GM23338 (cell line): ENCODE data around the gene CHST2. TPM values are rescaled to one million over a fixed set of nuclear protein-coding genes. Genes with fewer than 3 reads are reported as not detected.

Experiments
- ATAC-seq: fragments of 200-7000 bp; cut with Tn5 transposase; 3 replicates; pipeline ENCODE4 v1.9.1; 2020
- DNase-seq: peaks from one replicate; pipeline ENCODE4 v3.0.0-alpha.2; 2015; ENCODE audit warnings: low spot score
- H2AFZ ChIP-seq: fragments of 200-600 bp; sonication (generic); 2 replicates; pipeline ENCODE4 v1.8.0; 2016; ENCODE audit warnings: antibody characterized with exemption, mild to moderate bottlenecking, moderate library complexity
- H3F3A ChIP-seq: fragments of 200-600 bp; sonication (generic); replicated peaks from 2 replicates; pipeline ENCODE4 v1.8.0; 2017; ENCODE audit warnings: antibody characterized with exemption, mixed run types, low read depth
- H3K27ac ChIP-seq: fragments of 200-600 bp; sonication (generic); 2 replicates; pipeline ENCODE4 v1.6.1; 2016; ENCODE audit warnings: low read depth
- H3K27me3 ChIP-seq: fragments of 200-600 bp; sonication (generic); 2 replicates; pipeline ENCODE4 v1.8.0; 2016; ENCODE audit warnings: mild to moderate bottlenecking, mixed run types, moderate library complexity; ENCODE audit not compliant: insufficient read depth
- H3K36me3 ChIP-seq: fragments of 200-600 bp; sonication (generic); 2 replicates; pipeline ENCODE4 v1.8.0; 2016; ENCODE audit warnings: mild to moderate bottlenecking; ENCODE audit not compliant: insufficient read depth
- H3K4me1 ChIP-seq: fragments of 200-600 bp; sonication (generic); 2 replicates; pipeline ENCODE4 v1.8.0; 2016; ENCODE audit warnings: mild to moderate bottlenecking, moderate library complexity; ENCODE audit not compliant: insufficient read depth
- H3K4me2 ChIP-seq: fragments of 200-600 bp; sonication (generic); 2 replicates; pipeline ENCODE4 v1.7.1; 2017; ENCODE audit warnings: mixed run types
- H3K4me3 ChIP-seq: fragments of 200-600 bp; sonication (generic); 2 replicates; pipeline ENCODE4 v1.6.1; 2016; ENCODE audit warnings: mixed run types
- H3K79me2 ChIP-seq: fragments of 200-600 bp; sonication (generic); replicated peaks from 2 replicates; pipeline ENCODE4 v1.8.0; 2017; ENCODE audit warnings: mild to moderate bottlenecking; ENCODE audit not compliant: insufficient read depth
- H3K9me2 ChIP-seq: fragments of 200-600 bp; sonication (generic); 2 replicates; pipeline ENCODE4 v1.8.0; 2017; ENCODE audit not compliant: insufficient read depth
- H4K20me1 ChIP-seq: fragments of 200-600 bp; sonication (generic); replicated peaks from 2 replicates; pipeline ENCODE4 v1.8.0; 2017; ENCODE audit warnings: mild to moderate bottlenecking; ENCODE audit not compliant: insufficient read depth
- H3K27ac Mint-ChIP-seq: 2 replicates; pipeline ENCODE4 v1.8.0; 2020; ENCODE audit warnings: inconsistent platforms, mild to moderate bottlenecking, moderate library complexity, mixed read lengths
- H3K27me3 Mint-ChIP-seq: 3 replicates; pipeline ENCODE4 v1.8.0; 2022; ENCODE audit warnings: low read depth, mild to moderate bottlenecking, moderate library complexity, mixed read lengths, inconsistent platforms; ENCODE audit not compliant: insufficient read depth, poor library complexity
- H3K36me3 Mint-ChIP-seq: 3 replicates; pipeline ENCODE4 v1.8.0; 2021; ENCODE audit warnings: low read depth, mild to moderate bottlenecking, inconsistent platforms, moderate library complexity, mixed read lengths
- H3K4me1 Mint-ChIP-seq: 3 replicates; pipeline ENCODE4 v1.8.0; 2020; ENCODE audit warnings: mild to moderate bottlenecking, inconsistent platforms, mixed read lengths
- H3K4me3 Mint-ChIP-seq: 3 replicates; pipeline ENCODE4 v1.8.0; 2021; ENCODE audit warnings: moderate library complexity, mild to moderate bottlenecking, inconsistent platforms, mixed read lengths
- H3K9me3 Mint-ChIP-seq: 3 replicates; pipeline ENCODE4 v1.8.0; 2020; ENCODE audit warnings: moderate library complexity, mild to moderate bottlenecking, inconsistent platforms, mixed read lengths
- CREB1 ChIP-seq: fragments of 250-450 bp; sonication (Bioruptor Pico); IDR thresholded peaks from 2 replicates; pipeline ENCODE4 v1.5.0; 2020; ENCODE audit warnings: low read depth, mild to moderate bottlenecking, moderate library complexity
- EZH2 ChIP-seq: fragments of 200-600 bp; sonication (generic); IDR thresholded peaks from one replicate; pipeline ENCODE4 v1.8.0; 2017; ENCODE audit warnings: antibody characterized with exemption, mild to moderate bottlenecking, low read depth; ENCODE audit not compliant: unreplicated experiment
- EZH2phosphoT487 ChIP-seq: fragments of 200-600 bp; sonication (generic); IDR thresholded peaks from one replicate; pipeline ENCODE4 v1.8.1; 2018; ENCODE audit warnings: antibody characterized with exemption; ENCODE audit not compliant: unreplicated experiment
- NANOG ChIP-seq: IDR thresholded peaks from 2 replicates; pipeline ENCODE4 v1.6.1; 2016; ENCODE audit warnings: antibody characterized with exemption, borderline replicate concordance
- POLR2AphosphoS5 ChIP-seq: IDR thresholded peaks from 2 replicates; pipeline ENCODE4 v1.6.1; 2016; ENCODE audit warnings: antibody characterized with exemption, low read depth
- STAT1 ChIP-seq: IDR thresholded peaks from one replicate; pipeline ENCODE4 v1.6.1; 2016; ENCODE audit warnings: antibody characterized with exemption; ENCODE audit not compliant: unreplicated experiment
- ZNF114 ChIP-seq: fragments of 250-450 bp; sonication (Bioruptor Pico); IDR thresholded peaks from 2 replicates; pipeline ENCODE4 v1.5.0; 2020; ENCODE audit warnings: mild to moderate bottlenecking, moderate library complexity
- ZNF331 ChIP-seq: fragments of 250-450 bp; sonication (Bioruptor Pico); IDR thresholded peaks from 2 replicates; pipeline ENCODE4 v1.5.0; 2020; ENCODE audit warnings: low read depth, mild to moderate bottlenecking, moderate library complexity
- polyA plus RNA-seq: library from polyadenylated mRNA; unstranded; fragments of >200 nt; fragmentation: Nextera tagmentation; extraction: Ambion mirVana; gene quantifications from 2 replicates; pipeline ENCODE4 v1.2.1, GENCODE V29; 2016
- total RNA-seq: library from RNA; depleted of rRNA; stranded (reverse); fragments of >200 nt; shearing (Covaris generic); gene quantifications from 2 replicates; pipeline ENCODE4 v1.2.3, GENCODE V29; 2014
- TF ChIP-seq, protein P1 (sequence below): IDR thresholded peaks from one replicate; pipeline ENCODE4 v1.6.1; 2018; ENCODE audit warnings: antibody characterized with exemption; ENCODE audit not compliant: unreplicated experiment
- TF ChIP-seq, protein P2 (sequence below), 2 experiments: fragments of 200-600 bp in 1 of 2; sonication (generic) in 1 of 2; conservative IDR thresholded peaks; 2 replicates each; pipeline versions ENCODE4 v1.5.1 to v1.6.1; 2016 to 2017; ENCODE audit warnings: antibody characterized with exemption in 2 of 2, low read depth in 2 of 2, mild to moderate bottlenecking in 2 of 2, moderate library complexity in 1 of 2

CHST2 gene
- total and polyA plus RNA-seq, 2 experiments from 2014 or later = 4.1 to 28.3 TPM

DNA sequence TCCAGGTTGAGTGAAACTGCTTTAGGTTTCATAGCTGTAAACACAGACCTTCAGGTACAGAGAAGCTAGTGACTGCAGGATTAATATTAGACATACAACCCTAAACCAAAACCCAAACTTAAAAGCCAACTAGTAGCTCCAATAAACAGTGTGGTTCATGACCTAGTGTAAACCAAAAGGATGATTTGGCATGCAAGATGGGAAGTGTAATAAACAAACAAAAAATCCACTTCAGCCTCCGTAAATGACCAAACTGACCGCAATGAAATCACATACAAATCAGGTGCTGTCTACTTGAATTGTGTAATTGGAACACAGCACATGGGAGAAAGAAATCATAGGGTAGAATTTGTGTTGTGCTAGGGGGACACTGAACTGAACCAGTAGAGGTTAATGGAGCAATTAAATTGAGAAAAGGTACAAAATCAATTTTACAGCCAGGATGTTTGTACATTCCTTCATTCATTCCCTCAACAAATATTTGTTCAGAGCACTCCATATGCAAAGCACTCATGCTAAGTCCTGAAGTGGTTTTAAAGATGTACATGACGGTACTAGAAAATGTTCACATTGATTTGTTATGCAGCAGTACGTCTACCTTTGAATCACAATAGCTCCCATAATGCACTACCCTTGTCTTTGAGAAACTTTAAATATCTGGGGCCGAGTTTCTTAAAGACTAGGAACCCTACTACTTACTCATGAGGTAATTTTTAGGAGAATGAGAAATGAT lies 21.4 kb upstream of the CHST2 start:
- Histone ChIP-seq H3K4me3 (no peak overlapping the region), H3K9me2 (no peaks in the 10 kb centered on the region), H3K27me3 (no peaks in the 10 kb centered on the region), H3F3A (no peaks in the 10 kb centered on the region), H3K4me1 (no peaks in the 10 kb centered on the region), H3K27ac (no peak overlapping the region), H3K4me2 (no peak overlapping the region), H2AFZ (no peak overlapping the region), H3K79me2 (no peaks in the 10 kb centered on the region), H4K20me1 (no peaks in the 10 kb centered on the region), H3K36me3 (no peaks in the 10 kb centered on the region)
- no peak overlapping the region for H3K4me3 Mint-ChIP-seq
- H3K4me1 Mint-ChIP-seq = peaks cover 3% of the 10 kb centered on the region; the same call in 1 of the 3 replicates
- peaks cover 33% of the 10 kb centered on the region for H3K9me3 Mint-ChIP-seq
- H3K27me3 Mint-ChIP-seq = peaks cover 1% of the 10 kb centered on the region
- peaks cover 12% of the 10 kb centered on the region; the same call in 2 of the 3 replicates for H3K36me3 Mint-ChIP-seq
- no peak for ATAC-seq
- DNase-seq = no peak
- TF ChIP-seq ZNF331 (no peak), ZNF114 (no peak), POLR2AphosphoS5 (no peak), EZH2phosphoT487 (no peak), NANOG (no peak)
- TF ChIP-seq, protein P1, sequence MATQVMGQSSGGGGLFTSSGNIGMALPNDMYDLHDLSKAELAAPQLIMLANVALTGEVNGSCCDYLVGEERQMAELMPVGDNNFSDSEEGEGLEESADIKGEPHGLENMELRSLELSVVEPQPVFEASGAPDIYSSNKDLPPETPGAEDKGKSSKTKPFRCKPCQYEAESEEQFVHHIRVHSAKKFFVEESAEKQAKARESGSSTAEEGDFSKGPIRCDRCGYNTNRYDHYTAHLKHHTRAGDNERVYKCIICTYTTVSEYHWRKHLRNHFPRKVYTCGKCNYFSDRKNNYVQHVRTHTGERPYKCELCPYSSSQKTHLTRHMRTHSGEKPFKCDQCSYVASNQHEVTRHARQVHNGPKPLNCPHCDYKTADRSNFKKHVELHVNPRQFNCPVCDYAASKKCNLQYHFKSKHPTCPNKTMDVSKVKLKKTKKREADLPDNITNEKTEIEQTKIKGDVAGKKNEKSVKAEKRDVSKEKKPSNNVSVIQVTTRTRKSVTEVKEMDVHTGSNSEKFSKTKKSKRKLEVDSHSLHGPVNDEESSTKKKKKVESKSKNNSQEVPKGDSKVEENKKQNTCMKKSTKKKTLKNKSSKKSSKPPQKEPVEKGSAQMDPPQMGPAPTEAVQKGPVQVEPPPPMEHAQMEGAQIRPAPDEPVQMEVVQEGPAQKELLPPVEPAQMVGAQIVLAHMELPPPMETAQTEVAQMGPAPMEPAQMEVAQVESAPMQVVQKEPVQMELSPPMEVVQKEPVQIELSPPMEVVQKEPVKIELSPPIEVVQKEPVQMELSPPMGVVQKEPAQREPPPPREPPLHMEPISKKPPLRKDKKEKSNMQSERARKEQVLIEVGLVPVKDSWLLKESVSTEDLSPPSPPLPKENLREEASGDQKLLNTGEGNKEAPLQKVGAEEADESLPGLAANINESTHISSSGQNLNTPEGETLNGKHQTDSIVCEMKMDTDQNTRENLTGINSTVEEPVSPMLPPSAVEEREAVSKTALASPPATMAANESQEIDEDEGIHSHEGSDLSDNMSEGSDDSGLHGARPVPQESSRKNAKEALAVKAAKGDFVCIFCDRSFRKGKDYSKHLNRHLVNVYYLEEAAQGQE = no peak
- TF ChIP-seq, protein P2, sequence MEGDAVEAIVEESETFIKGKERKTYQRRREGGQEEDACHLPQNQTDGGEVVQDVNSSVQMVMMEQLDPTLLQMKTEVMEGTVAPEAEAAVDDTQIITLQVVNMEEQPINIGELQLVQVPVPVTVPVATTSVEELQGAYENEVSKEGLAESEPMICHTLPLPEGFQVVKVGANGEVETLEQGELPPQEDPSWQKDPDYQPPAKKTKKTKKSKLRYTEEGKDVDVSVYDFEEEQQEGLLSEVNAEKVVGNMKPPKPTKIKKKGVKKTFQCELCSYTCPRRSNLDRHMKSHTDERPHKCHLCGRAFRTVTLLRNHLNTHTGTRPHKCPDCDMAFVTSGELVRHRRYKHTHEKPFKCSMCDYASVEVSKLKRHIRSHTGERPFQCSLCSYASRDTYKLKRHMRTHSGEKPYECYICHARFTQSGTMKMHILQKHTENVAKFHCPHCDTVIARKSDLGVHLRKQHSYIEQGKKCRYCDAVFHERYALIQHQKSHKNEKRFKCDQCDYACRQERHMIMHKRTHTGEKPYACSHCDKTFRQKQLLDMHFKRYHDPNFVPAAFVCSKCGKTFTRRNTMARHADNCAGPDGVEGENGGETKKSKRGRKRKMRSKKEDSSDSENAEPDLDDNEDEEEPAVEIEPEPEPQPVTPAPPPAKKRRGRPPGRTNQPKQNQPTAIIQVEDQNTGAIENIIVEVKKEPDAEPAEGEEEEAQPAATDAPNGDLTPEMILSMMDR (conservative IDR thresholded peaks at IDR 0.05; ENCODE audit: low read depth in 2 of 2) = no peak
- no peak overlapping the region for H3K27ac Mint-ChIP-seq

DNA sequence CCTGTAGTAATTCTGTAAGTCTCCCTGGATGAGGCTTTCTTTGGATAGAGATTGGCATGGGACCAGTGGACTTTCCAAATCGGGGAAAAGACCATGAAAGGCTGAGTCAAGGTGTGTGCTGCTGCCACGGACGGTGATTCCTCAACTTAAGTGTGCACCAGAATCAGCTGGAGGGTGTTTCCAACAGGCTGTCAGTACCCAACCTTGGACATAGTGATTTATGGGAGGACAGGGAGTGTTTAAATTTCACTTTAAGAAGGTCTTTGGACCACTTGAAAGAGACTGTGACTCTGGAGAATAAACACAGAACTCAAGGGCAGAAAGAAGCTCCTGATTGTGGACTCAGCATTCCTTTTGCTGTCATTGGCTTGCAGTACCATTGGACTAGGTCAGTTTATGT lies 20.4 kb upstream of the CHST2 start:
- H3K4me1 Mint-ChIP-seq = peaks cover 3% of the 10 kb centered on the region; the same call in 1 of the 3 replicates
- H3K79me2 ChIP-seq = no peaks in the 10 kb centered on the region
- H3K4me2 ChIP-seq = no peak overlapping the region
- H3F3A ChIP-seq = no peaks in the 10 kb centered on the region
- H3K36me3 Mint-ChIP-seq = peaks cover 14% of the 10 kb centered on the region
- no peak overlapping the region for H3K4me3 Mint-ChIP-seq
- H3K27ac ChIP-seq = no peak overlapping the region
- H2AFZ ChIP-seq = no peak overlapping the region
- H3K4me1 ChIP-seq = no peaks in the 10 kb centered on the region
- ATAC-seq (no peak), DNase-seq (no peak)
- H3K27me3 Mint-ChIP-seq = no peaks in the 10 kb centered on the region
- no peaks in the 10 kb centered on the region for H3K9me2 ChIP-seq
- H4K20me1 ChIP-seq = no peaks in the 10 kb centered on the region
- peaks cover 43% of the 10 kb centered on the region for H3K9me3 Mint-ChIP-seq
- no peaks in the 10 kb centered on the region for H3K27me3 ChIP-seq
- H3K36me3 ChIP-seq = no peaks in the 10 kb centered on the region
- H3K4me3 ChIP-seq = no peak overlapping the region
- no peak overlapping the region for H3K27ac Mint-ChIP-seq
- TF ChIP-seq, protein P1 = no peak
- TF ChIP-seq ZNF114 (no peak), EZH2 (no peak), EZH2phosphoT487 (no peak), CREB1 (CRISPR knock-in tag) (no peak), ZNF331 (no peak), NANOG (no peak), STAT1 (no peak)
- TF ChIP-seq, protein P2 (conservative IDR thresholded peaks at IDR 0.05; ENCODE audit: low read depth in 2 of 2) = no peak
